Progenitor cell of endocrine pancreas (in vitro differentiated cells): ENCODE results near the gene STAP1. TPM values are rescaled to one million over a fixed set of nuclear protein-coding genes. Genes with fewer than 3 reads are reported as not detected.

ENCODE experiments used
- DNase-seq: peaks from one replicate; pipeline ENCODE4 v3.0.0; 2021; ENCODE audit warnings: low spot score; ENCODE audit not compliant: unreplicated experiment
- H3K27ac Mint-ChIP-seq: 2 replicates; pipeline ENCODE4 v1.8.0; 2021; ENCODE audit warnings: mild to moderate bottlenecking, moderate library complexity, mixed read lengths
- H3K27me3 Mint-ChIP-seq: 2 replicates; pipeline ENCODE4 v1.8.0; 2021; ENCODE audit warnings: mixed read lengths
- H3K36me3 Mint-ChIP-seq: 2 replicates; pipeline ENCODE4 v1.8.0; 2022; ENCODE audit warnings: mixed read lengths; ENCODE audit not compliant: insufficient read depth
- H3K4me1 Mint-ChIP-seq: 2 replicates; pipeline ENCODE4 v1.8.0; 2021; ENCODE audit warnings: low read depth, mixed read lengths
- H3K4me3 Mint-ChIP-seq: 2 replicates; pipeline ENCODE4 v1.8.0; 2021; ENCODE audit warnings: low read depth, mild to moderate bottlenecking, moderate library complexity, mixed read lengths
- H3K9me3 Mint-ChIP-seq: 2 replicates; pipeline ENCODE4 v1.8.0; 2021; ENCODE audit warnings: low read depth, mixed read lengths
- total RNA-seq: library from RNA; stranded (reverse); gene quantifications from 2 replicates; pipeline ENCODE4 v1.2.1, GENCODE V29; 2021
- TF ChIP-seq, protein P1 (sequence below): fragments of 200-600 bp; sonication (generic); IDR thresholded peaks from one replicate; pipeline ENCODE4 v1.5.0; 2021; ENCODE audit warnings: antibody characterized with exemption, mild to moderate bottlenecking; ENCODE audit not compliant: unreplicated experiment

STAP1 gene
- total RNA-seq, 1 donor from 2014 or later = not detected

GRCh38 chr4:67603310-67604028 lies 44.9 kb downstream of the STAP1 start:
- Mint-ChIP-seq H3K36me3 (peaks cover 2% of the 10 kb centered on the region), H3K4me1 (peaks cover 4% of the 10 kb centered on the region), H3K4me3 (no peak overlapping the region), H3K27me3 (no peaks in the 10 kb centered on the region), H3K27ac (no peak overlapping the region), H3K9me3 (peaks cover 15% of the 10 kb centered on the region)
- TF ChIP-seq, protein P1, sequence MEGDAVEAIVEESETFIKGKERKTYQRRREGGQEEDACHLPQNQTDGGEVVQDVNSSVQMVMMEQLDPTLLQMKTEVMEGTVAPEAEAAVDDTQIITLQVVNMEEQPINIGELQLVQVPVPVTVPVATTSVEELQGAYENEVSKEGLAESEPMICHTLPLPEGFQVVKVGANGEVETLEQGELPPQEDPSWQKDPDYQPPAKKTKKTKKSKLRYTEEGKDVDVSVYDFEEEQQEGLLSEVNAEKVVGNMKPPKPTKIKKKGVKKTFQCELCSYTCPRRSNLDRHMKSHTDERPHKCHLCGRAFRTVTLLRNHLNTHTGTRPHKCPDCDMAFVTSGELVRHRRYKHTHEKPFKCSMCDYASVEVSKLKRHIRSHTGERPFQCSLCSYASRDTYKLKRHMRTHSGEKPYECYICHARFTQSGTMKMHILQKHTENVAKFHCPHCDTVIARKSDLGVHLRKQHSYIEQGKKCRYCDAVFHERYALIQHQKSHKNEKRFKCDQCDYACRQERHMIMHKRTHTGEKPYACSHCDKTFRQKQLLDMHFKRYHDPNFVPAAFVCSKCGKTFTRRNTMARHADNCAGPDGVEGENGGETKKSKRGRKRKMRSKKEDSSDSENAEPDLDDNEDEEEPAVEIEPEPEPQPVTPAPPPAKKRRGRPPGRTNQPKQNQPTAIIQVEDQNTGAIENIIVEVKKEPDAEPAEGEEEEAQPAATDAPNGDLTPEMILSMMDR = no peak
- DNase-seq = no peak

- no peak overlapping the region for H3K27ac Mint-ChIP-seq
- TF ChIP-seq, protein P1 = no peak
- peaks cover 15% of the 10 kb centered on the region for H3K9me3 Mint-ChIP-seq
- H3K36me3 Mint-ChIP-seq = peaks cover 3% of the 10 kb centered on the region
- DNase-seq = no peak
- no peaks in the 10 kb centered on the region for H3K27me3 Mint-ChIP-seq
- no peak overlapping the region for H3K4me3 Mint-ChIP-seq
- peaks cover 4% of the 10 kb centered on the region for H3K4me1 Mint-ChIP-seq
Observed at GRCh38 chr4:67604029-67604381, 45.5 kb downstream of the STAP1 start.

DNA sequence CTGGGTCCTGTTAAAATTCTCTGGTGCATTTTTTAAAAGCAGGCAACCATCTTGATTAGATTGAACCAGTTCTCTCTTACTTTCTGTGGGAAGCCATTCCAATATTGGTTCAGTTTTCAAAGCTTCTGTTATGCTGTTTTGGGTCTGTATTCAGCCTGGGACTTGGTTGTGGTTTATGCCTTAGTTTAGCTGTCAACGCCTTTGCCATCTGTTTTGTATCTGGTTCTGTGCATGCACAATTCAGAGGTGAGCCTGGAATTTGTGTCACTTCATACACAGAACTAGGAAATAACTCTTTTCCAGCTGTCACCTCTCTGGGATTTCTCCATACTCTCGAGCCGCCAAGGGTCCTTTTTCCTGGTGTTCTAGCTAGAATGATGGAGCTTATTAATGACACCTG lies 46.2 kb downstream of the STAP1 start:
- Mint-ChIP-seq H3K4me1 (peaks cover 4% of the 10 kb centered on the region), H3K27me3 (no peaks in the 10 kb centered on the region), H3K9me3 (peaks cover 15% of the 10 kb centered on the region), H3K27ac (no peak overlapping the region), H3K36me3 (peaks cover 5% of the 10 kb centered on the region), H3K4me3 (no peak overlapping the region)
- TF ChIP-seq, protein P1 = no peak
- no peak for DNase-seq

DNA sequence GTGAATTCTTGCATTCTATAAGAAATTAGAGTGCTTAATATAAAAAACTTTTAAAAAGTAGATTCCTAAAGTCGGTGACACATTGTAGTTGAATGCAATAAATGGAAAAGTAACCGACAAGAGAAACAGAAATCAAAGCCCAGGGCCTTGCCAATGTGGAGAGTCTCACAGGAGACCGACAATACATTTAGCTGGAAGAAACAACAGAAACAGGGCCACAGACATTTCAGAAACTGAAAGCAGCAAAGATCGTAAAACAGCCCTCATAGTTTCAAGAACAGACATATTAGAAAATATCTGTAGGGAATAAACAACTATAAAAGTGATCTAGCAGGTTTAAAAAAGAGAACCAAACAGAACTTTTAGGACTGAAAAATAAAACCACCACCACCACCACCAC lies 49.5 kb downstream of the STAP1 start:
- TF ChIP-seq, protein P1 = no peak
- Mint-ChIP-seq H3K9me3 (peaks cover 4% of the 10 kb centered on the region), H3K27ac (no peak overlapping the region), H3K4me3 (no peak overlapping the region), H3K4me1 (peaks cover 4% of the 10 kb centered on the region), H3K36me3 (peaks cover 12% of the 10 kb centered on the region), H3K27me3 (no peaks in the 10 kb centered on the region)
- no peak for DNase-seq

DNA sequence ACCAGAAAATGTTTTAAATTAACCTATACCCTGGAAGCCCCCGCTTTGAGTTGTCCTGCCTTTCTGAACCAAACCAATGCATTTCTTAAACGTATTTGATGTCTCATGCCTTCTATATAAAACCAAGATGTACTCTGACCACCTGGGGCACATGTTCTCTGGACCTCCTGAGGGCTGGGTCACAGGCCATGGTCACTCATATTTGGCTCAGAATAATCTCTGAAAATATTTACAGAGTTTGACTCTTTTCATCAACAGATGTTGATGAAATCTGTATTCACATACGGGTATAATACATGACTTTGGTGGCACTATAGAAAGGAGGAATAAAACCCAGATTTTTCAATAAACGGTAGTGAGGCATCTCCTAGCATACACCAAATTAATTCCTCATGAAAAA lies 55.7 kb downstream of the STAP1 start:
- H3K27me3 Mint-ChIP-seq = no peaks in the 10 kb centered on the region
- H3K36me3 Mint-ChIP-seq = peaks cover 46% of the 10 kb centered on the region
- no peak for DNase-seq
- H3K9me3 Mint-ChIP-seq = peaks cover 24% of the 10 kb centered on the region
- no peak overlapping the region for H3K4me3 Mint-ChIP-seq
- H3K27ac Mint-ChIP-seq = no peak overlapping the region
- H3K4me1 Mint-ChIP-seq = no peaks in the 10 kb centered on the region
- TF ChIP-seq, protein P1 = no peak
